ENCODE measurements around the gene TRPC1.

TRPC1 gene

GRCh38 chr3:142754494-142754893, 30.7 kb downstream of the TRPC1 start:
- no peak overlapping the region for H3K9ac ChIP-seq (ENCODE audit: low read depth, low read length)
- no peaks in the 10 kb centered on the region for H3K36me3 ChIP-seq (ENCODE audit: insufficient read depth, low read length)
- no peaks in the 10 kb centered on the region for H3K27me3 ChIP-seq (ENCODE audit: control insufficient read depth, insufficient read depth, low read length)
- H3K4me3 ChIP-seq (ENCODE audit: low read length), result no peak overlapping the region
- H3K9me3 ChIP-seq (replicated peaks; ENCODE audit: low read length), result no peaks in the 10 kb centered on the region
- no peak overlapping the region for H3K4me2 ChIP-seq (ENCODE audit: low read length)
- H3K4me1 ChIP-seq (ENCODE audit: control insufficient read depth, insufficient read depth, low read length), result no peaks in the 10 kb centered on the region

- peaks cover 6% of the 10 kb centered on the region for H3K36me3 ChIP-seq (ENCODE audit: insufficient read depth, low read length)
- H3K4me3 ChIP-seq (ENCODE audit: low read length), result no peak overlapping the region
- no peak overlapping the region for H3K9ac ChIP-seq (ENCODE audit: low read depth, low read length)
- H3K4me2 ChIP-seq (ENCODE audit: low read length), result no peak overlapping the region
- no peaks in the 10 kb centered on the region for H3K4me1 ChIP-seq (ENCODE audit: control insufficient read depth, insufficient read depth, low read length)
- H3K9me3 ChIP-seq (replicated peaks; ENCODE audit: low read length), result no peaks in the 10 kb centered on the region
- H3K27me3 ChIP-seq (ENCODE audit: control insufficient read depth, insufficient read depth, low read length), result no peaks in the 10 kb centered on the region
Observed at GRCh38 chr3:142768338-142768737, 44.5 kb downstream of the TRPC1 start.

GRCh38 chr3:142777927-142778326, 54.1 kb downstream of the TRPC1 start:
- Histone ChIP-seq H3K4me2 (ENCODE audit: low read length) (no peak overlapping the region), H3K9me3 (replicated peaks; ENCODE audit: low read length) (no peaks in the 10 kb centered on the region), H3K36me3 (ENCODE audit: insufficient read depth, low read length) (no peaks in the 10 kb centered on the region), H3K27me3 (ENCODE audit: control insufficient read depth, insufficient read depth, low read length) (no peaks in the 10 kb centered on the region), H3K4me1 (ENCODE audit: control insufficient read depth, insufficient read depth, low read length) (peaks cover 11% of the 10 kb centered on the region), H3K9ac (ENCODE audit: low read depth, low read length) (no peak overlapping the region), H3K4me3 (ENCODE audit: low read length) (no peak overlapping the region)

GRCh38 chr3:142778541-142778940, 54.7 kb downstream of the TRPC1 start:
- H3K9ac ChIP-seq (ENCODE audit: low read depth, low read length), result no peak overlapping the region
- no peaks in the 10 kb centered on the region for H3K36me3 ChIP-seq (ENCODE audit: insufficient read depth, low read length)
- no peak overlapping the region for H3K4me3 ChIP-seq (ENCODE audit: low read length)
- peaks cover 11% of the 10 kb centered on the region for H3K4me1 ChIP-seq (ENCODE audit: control insufficient read depth, insufficient read depth, low read length)
- no peak overlapping the region for H3K4me2 ChIP-seq (ENCODE audit: low read length)
- no peaks in the 10 kb centered on the region for H3K27me3 ChIP-seq (ENCODE audit: control insufficient read depth, insufficient read depth, low read length)
- no peaks in the 10 kb centered on the region for H3K9me3 ChIP-seq (replicated peaks; ENCODE audit: low read length)

- Histone ChIP-seq H3K4me3 (ENCODE audit: low read length) (no peak overlapping the region), H3K9ac (ENCODE audit: low read depth, low read length) (peak overlapping the region; percentile 36), H3K4me1 (ENCODE audit: control insufficient read depth, insufficient read depth, low read length) (peaks cover 11% of the 10 kb centered on the region), H3K4me2 (ENCODE audit: low read length) (peak overlapping the region; percentile 41), H3K27me3 (ENCODE audit: control insufficient read depth, insufficient read depth, low read length) (no peaks in the 10 kb centered on the region), H3K36me3 (ENCODE audit: insufficient read depth, low read length) (no peaks in the 10 kb centered on the region), H3K9me3 (replicated peaks; ENCODE audit: low read length) (no peaks in the 10 kb centered on the region)
Observed at GRCh38 chr3:142779591-142779990, 55.8 kb downstream of the TRPC1 start.

- no peaks in the 10 kb centered on the region for H3K27me3 ChIP-seq (ENCODE audit: control insufficient read depth, insufficient read depth, low read length)
- H3K4me2 ChIP-seq (ENCODE audit: low read length), result no peak overlapping the region
- H3K36me3 ChIP-seq (ENCODE audit: insufficient read depth, low read length), result no peaks in the 10 kb centered on the region
- no peak overlapping the region for H3K9ac ChIP-seq (ENCODE audit: low read depth, low read length)
- no peaks in the 10 kb centered on the region for H3K9me3 ChIP-seq (replicated peaks; ENCODE audit: low read length)
- H3K4me1 ChIP-seq (ENCODE audit: control insufficient read depth, insufficient read depth, low read length), result peaks cover 11% of the 10 kb centered on the region
- no peak overlapping the region for H3K4me3 ChIP-seq (ENCODE audit: low read length)
Observed at GRCh38 chr3:142782616-142783015, 58.8 kb downstream of the TRPC1 start.

- Histone ChIP-seq H3K4me1 (ENCODE audit: control insufficient read depth, insufficient read depth, low read length) (peaks cover 6% of the 10 kb centered on the region), H3K4me3 (ENCODE audit: low read length) (no peak overlapping the region), H3K36me3 (ENCODE audit: insufficient read depth, low read length) (no peaks in the 10 kb centered on the region), H3K9ac (ENCODE audit: low read depth, low read length) (no peak overlapping the region), H3K27me3 (ENCODE audit: control insufficient read depth, insufficient read depth, low read length) (no peaks in the 10 kb centered on the region), H3K9me3 (replicated peaks; ENCODE audit: low read length) (no peaks in the 10 kb centered on the region), H3K4me2 (ENCODE audit: low read length) (no peak overlapping the region)
Observed at GRCh38 chr3:142784228-142784627, 60.4 kb downstream of the TRPC1 start.

GRCh38 chr3:142785996-142786395, 62.2 kb downstream of the TRPC1 start:
- Histone ChIP-seq H3K4me1 (ENCODE audit: control insufficient read depth, insufficient read depth, low read length) (no peaks in the 10 kb centered on the region), H3K27me3 (ENCODE audit: control insufficient read depth, insufficient read depth, low read length) (no peaks in the 10 kb centered on the region), H3K4me2 (ENCODE audit: low read length) (no peak overlapping the region), H3K4me3 (ENCODE audit: low read length) (no peak overlapping the region), H3K9ac (ENCODE audit: low read depth, low read length) (no peak overlapping the region), H3K9me3 (replicated peaks; ENCODE audit: low read length) (no peaks in the 10 kb centered on the region), H3K36me3 (ENCODE audit: insufficient read depth, low read length) (no peaks in the 10 kb centered on the region)

GRCh38 chr3:142787719-142788118, 63.9 kb downstream of the TRPC1 start:
- no peak overlapping the region for H3K4me2 ChIP-seq (ENCODE audit: low read length)
- H3K36me3 ChIP-seq (ENCODE audit: insufficient read depth, low read length), result no peaks in the 10 kb centered on the region
- H3K4me1 ChIP-seq (ENCODE audit: control insufficient read depth, insufficient read depth, low read length), result no peaks in the 10 kb centered on the region
- no peak overlapping the region for H3K9ac ChIP-seq (ENCODE audit: low read depth, low read length)
- H3K27me3 ChIP-seq (ENCODE audit: control insufficient read depth, insufficient read depth, low read length), result no peaks in the 10 kb centered on the region
- H3K4me3 ChIP-seq (ENCODE audit: low read length), result no peak overlapping the region
- H3K9me3 ChIP-seq (replicated peaks; ENCODE audit: low read length), result no peaks in the 10 kb centered on the region

- Histone ChIP-seq H3K4me2 (ENCODE audit: low read length) (no peak overlapping the region), H3K27me3 (ENCODE audit: control insufficient read depth, insufficient read depth, low read length) (no peaks in the 10 kb centered on the region), H3K9ac (ENCODE audit: low read depth, low read length) (no peak overlapping the region), H3K4me1 (ENCODE audit: control insufficient read depth, insufficient read depth, low read length) (no peaks in the 10 kb centered on the region), H3K4me3 (ENCODE audit: low read length) (no peak overlapping the region), H3K36me3 (ENCODE audit: insufficient read depth, low read length) (no peaks in the 10 kb centered on the region), H3K9me3 (replicated peaks; ENCODE audit: low read length) (no peaks in the 10 kb centered on the region)
Observed at GRCh38 chr3:142794508-142794907, 70.7 kb downstream of the TRPC1 start.

GRCh38 chr3:142795332-142795731, 71.5 kb downstream of the TRPC1 start:
- H3K4me2 ChIP-seq (ENCODE audit: low read length), result no peak overlapping the region

GRCh38 chr3:142796823-142797222, 73.0 kb downstream of the TRPC1 start:
- Histone ChIP-seq H3K4me2 (ENCODE audit: low read length) (no peak overlapping the region), H3K4me1 (ENCODE audit: control insufficient read depth, insufficient read depth, low read length) (no peaks in the 10 kb centered on the region), H3K27me3 (ENCODE audit: control insufficient read depth, insufficient read depth, low read length) (no peaks in the 10 kb centered on the region), H3K36me3 (ENCODE audit: insufficient read depth, low read length) (no peaks in the 10 kb centered on the region), H3K4me3 (ENCODE audit: low read length) (no peak overlapping the region), H3K9ac (ENCODE audit: low read depth, low read length) (no peak overlapping the region), H3K9me3 (replicated peaks; ENCODE audit: low read length) (no peaks in the 10 kb centered on the region)

More at GRCh38 chr3:142795332-142795731, 71.5 kb downstream of the TRPC1 start:
- Histone ChIP-seq H3K4me1 (ENCODE audit: control insufficient read depth, insufficient read depth, low read length) (no peaks in the 10 kb centered on the region), H3K9ac (ENCODE audit: low read depth, low read length) (no peak overlapping the region), H3K4me3 (ENCODE audit: low read length) (no peak overlapping the region), H3K9me3 (replicated peaks; ENCODE audit: low read length) (no peaks in the 10 kb centered on the region), H3K36me3 (ENCODE audit: insufficient read depth, low read length) (no peaks in the 10 kb centered on the region), H3K27me3 (ENCODE audit: control insufficient read depth, insufficient read depth, low read length) (no peaks in the 10 kb centered on the region)

Data from skeletal muscle satellite cell (primary cell).